Skin of body (tissue), 2 donors: ENCODE results near the gene KLK15. TPM values are rescaled to one million over a fixed set of nuclear protein-coding genes. Genes with fewer than 3 reads are reported as not detected.
"Not testable (repeated sequence)": the region's sequence is repeated elsewhere in the genome, so short reads cannot be mapped to it uniquely, and the experiment has no call there.

Experiments used
- DNase-seq: peaks from one replicate; lab custom pipeline; 2025; lab: John Stamatoyannopoulos, UW
- total RNA-seq: library from RNA; depleted of rRNA; stranded (reverse); fragments of >200 nt; gene quantifications from one replicate; pipeline ENCODE4 v1.2.3, GENCODE V29; 2014

Gene KLK15
- total RNA-seq, 1 donor from 2014 or later = not detected

DNA sequence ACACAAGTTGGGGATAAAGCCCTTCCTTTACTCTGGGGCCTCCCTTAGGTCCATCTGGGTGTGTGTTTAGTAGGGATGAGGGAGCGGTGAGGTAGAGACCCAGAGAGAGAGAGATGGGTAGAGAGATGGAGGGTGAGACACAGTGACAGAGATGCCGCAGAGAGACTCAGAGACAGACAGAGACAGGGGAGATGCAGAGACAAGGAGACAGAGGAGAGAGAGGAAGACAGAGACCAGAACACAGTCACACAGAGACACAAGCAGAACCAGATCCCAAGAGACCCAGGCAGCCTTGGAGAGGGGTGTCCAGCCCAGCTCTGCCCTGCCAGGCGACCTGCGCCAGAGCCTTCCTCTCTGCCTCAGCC lies 12.1 kb downstream of the KLK15 start:
- DNase-seq = no peak

DNA sequence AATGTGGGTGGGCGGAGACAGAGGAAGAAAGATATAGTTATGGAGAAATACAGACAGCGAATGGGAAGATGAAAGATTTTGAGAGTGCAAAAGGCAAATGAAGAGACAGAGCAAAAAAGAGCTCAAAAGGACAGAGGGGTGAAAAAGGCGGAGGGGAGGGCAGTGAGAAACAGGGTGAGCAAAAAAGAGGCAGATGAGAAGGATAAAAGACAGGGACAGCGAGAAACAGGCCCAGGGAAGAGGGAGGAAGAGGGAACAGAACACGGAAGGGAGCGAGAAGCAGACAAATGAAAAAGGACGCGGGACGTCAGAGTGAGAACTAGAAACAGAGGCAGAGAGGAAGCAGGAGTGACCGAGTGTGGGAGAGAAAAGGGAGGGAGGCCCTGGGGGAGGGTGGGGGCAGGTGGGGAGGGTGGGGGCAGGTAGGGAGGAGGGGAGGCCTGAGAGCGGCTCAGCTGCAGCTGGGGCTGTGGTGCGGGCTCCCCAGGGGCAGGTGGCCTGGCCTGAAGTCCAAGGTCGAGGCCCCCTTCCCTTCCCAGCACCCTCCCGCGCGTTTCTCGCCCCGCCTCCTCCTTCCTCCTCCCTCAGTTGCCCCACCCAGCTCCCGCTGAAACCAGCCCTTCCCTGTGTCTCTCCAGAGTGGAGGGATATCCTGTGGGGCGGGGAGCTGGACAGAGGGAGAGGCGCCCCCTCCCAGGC lies 12.7 kb downstream of the KLK15 start:
- no peak for DNase-seq

DNA sequence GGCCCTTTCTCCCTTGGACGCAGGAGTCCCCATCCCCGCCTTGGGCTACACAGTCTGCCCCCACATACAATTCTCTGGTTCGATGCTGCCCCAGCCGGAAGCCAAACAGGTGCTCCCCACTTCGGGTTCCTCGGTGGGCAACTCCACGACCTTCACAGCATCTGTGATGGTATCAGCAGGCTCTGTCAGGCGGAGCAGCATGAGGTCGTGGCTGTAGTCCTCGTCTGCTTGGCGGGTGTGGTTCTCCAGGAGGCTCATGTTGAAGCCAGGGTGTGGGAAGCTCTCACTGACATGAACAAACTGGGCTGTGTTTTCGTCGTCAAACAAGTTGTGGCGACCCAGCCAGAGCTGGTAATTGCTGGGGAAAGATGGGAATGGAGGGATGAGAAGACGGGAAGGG lies 13.3 kb downstream of the KLK15 start:
- DNase-seq = no peak

DNA sequence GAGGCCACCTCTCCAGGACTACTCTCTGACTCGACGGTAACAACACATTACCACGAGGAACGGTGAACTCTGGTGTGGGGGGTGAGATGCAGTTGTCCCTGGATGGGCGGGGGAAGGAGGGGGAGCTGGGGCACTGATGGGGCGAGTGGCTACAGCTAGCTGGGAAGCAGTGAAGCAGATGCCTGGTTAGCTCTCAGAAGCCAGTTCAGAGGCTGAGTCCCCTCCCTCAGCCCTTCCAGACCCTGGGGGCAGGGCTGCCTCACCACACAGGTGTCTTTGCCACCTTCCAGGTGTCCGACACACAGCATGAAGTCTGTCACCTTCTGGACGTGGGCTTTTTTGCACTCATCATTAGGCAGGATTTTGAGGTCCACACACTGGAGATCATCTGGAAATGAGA lies 13.7 kb downstream of the KLK15 start:
- no peak for DNase-seq

DNA sequence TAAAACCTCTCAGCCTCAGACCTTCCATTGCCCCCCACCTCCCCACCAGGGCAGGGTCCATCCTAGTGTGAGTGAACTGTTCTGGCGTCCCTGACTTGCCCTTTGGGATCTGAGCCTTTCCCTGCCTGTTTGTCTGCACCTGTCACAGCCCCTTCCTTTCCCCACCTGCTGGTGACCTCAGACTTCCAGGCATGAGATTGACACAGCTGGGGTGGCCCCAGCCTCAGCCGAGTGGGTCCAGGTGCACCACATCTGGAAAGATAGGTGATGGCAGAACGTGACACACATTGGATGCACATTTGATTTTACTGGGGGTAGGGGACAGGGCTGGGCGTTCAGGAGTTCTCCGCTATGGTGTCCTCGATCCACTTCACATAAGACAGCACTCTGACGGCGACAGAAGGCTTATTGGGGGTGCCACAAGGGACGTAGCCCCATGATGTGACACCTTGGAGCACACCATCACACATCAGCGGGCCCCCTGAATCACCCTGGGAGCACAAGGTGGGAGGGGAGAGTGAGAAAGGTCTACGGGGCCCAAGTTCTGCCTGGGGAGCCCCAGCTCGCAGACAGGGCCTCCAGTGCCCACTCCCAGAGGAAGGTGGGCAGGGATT lies 14.4 kb downstream of the KLK15 start:
- DNase-seq = no peak

DNA sequence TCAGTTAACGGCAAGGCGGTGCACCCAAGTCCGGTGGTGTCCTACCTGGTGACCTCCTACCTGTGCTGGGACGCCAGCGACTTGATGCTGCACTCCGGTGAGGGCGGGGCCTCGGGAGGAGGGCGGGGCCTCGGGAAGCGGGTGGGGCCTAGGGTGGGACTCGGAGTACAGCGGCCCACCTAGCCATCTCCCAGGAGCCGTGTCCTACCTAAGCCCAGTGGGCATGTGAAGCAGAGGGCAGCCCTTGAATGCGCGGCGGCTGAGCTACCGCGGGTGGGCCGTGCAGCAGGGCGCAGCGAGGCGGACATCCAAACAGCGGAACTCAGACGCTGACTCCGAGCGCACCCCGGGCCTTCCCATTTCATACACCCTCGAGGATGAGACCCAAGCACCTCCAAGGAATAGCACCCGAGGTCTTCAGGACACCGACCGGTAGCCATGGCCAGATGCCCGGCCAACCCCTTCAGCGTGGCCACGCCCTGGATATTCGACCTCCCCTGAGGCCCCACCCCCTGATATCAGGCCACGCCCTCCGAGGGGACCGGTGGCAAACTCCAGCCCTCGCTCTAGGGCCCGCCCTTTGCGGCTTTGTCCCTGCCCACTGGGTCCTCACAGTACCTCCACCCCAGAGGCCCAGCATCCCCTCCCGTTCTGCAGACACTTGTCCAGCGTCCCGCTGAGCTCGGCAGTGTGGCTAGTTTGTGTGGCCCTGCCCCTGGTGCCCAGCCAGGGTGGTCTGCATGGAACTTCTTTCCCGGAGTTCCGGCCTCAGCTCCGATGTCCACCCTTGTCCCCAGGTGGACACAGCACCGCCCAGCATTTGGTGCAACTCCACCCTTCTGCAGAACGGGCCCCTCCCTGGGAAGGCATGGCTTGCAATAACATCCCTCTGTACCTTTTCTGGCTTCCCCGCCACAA lies 15.2 kb downstream of the KLK15 start:
- DNase-seq = no peak

DNA sequence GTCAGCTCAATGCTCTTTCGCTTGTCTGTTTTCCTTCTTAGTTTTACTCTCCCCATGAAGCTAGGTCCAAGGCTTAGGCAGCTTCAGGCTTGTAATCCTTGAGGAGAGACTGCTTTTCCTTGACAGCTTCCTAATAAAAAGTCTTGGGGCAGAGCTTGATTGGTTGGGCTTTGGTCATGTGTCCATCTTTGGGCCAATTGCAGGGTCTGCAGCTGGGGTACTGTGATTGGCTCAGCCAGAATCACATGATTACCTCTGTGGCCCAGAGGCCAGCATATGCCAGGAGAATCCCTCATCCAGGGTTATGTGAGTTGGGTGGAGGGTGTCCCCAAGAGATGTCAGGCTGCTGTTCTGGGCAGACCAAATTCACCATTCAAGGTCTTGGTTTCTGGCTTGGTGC lies 17.9 kb downstream of the KLK15 start:
- no peak for DNase-seq

DNA sequence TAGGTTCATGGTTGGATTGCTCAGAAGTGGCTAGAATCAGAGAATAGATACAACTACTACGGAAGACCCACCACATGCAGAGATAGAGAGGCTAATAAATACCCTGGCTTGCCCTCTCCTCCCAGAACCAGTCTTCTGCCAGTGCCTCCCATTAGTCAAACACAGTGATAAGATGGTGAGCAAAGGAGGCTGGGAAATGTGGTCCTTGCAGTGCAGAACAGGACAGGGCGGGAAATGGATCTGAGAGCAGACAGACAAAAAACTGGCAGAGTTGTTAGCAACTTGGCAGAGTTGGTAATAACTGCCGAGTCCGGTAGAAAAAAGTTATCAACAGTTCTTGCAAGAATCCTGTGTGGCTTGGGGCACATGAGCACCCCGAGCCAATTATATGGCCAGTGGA lies 18.5 kb downstream of the KLK15 start:
- DNase-seq = no peak

DNA sequence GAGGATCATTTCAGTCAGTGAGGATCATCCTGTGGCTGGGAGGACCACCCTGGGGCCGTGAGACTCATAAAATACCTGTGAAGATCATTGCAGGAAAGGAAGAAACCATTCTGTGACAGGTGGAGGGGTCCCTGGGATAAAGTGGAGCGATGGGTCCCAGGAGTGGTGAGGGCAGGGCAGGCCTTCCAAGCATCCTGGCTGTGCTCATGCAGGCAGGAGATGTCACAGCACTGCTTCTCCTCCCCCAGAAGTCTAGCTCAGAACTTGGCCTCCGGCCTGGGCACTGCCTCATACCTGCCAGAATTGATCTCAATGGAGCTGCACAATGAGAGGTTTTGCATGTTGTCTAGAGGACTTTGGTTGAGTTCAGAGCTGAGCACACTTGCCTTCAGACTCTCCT lies 20.9 kb downstream of the KLK15 start:
- no peak for DNase-seq

DNA sequence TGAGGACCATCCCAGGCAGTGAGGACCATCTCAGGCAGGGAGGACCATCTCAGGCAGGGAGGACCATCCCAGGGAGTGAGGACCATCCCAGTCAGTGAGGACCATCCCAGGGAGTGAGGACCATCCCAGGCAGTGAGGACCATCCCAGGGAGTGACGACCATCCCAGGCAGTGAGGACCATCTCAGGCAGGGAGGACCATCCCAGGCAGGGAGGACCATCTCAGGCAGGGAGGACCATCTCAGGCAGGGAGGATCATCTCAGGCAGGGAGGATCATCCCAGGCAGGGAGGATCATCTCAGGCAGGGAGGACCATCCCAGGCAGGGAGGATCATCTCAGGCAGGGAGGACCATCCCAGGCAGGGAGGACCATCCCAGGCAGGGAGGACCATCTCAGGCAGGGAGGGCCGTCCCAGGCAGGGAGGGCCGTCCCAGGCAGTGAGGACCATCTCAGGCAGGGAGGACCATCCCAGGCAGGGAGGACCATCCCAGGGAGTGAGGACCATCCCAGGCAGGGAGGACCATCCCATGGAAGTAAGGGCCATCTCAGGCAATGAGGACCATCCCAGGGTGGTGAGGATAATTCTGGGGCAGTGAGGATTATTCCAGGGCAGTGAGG lies 21.6 kb downstream of the KLK15 start:
- not testable (repeated sequence) for DNase-seq

DNA sequence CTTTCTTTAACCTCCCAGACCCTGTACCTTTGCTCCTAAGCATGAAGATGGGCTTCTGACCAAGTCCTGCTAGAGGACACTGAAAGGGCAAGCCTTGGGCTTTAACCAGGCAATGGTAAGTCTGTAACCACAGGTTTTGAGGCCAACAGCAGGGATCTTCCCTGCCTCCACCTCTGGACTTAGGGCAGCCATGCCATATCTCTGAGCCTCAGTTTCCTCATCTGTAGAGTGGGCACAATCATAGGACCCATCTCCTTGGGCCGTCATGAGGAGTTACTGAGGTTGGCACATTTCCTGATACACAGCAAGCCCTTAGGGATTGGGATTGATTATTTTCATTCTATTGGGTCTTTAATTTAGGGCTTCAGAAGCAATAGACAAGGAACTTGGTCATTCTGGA lies 24.5 kb downstream of the KLK15 start:
- DNase-seq = no peak

DNA sequence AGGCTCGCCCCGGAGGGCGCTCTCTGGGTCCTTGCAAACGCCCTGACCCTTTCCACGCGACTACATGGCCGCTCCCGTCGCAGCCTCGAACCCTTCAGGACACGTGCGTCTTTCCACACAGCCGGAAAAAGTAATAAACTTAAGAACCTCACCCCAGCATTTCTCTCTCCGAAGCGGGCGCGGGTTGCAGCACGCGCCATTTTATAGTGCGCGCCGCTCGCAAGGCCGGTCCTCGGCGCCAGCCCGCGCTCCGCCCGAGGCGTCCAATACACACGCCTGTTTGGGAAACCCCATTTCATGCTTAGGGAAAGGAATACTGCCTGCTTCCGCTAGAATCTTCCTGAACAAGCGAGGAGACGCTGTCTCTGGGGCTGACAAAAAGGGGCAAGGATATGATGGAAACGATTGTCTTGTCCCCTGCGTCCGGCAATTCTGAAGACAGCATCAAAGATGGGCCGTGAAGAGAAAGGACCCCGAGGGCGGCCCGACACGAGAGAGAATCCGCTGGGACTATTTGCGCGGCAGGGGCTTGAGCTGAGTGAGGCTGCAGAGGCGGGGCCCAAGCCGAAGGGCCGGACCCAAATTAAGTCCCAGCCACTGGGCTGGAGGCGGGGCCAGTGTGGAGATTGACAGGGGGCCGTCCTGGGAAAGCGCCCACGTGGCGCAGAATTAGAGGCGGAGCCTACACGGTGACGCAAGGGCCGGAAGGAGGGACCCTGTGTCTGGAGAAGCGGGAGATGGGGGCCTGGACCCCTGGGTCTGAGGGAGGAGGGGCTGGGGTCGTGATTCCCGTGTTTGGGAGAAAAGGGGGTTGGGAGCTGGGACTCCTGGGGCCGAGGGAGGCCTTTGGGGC lies 28.7 kb downstream of the KLK15 start:
- DNase-seq = peak; percentile 99

DNA sequence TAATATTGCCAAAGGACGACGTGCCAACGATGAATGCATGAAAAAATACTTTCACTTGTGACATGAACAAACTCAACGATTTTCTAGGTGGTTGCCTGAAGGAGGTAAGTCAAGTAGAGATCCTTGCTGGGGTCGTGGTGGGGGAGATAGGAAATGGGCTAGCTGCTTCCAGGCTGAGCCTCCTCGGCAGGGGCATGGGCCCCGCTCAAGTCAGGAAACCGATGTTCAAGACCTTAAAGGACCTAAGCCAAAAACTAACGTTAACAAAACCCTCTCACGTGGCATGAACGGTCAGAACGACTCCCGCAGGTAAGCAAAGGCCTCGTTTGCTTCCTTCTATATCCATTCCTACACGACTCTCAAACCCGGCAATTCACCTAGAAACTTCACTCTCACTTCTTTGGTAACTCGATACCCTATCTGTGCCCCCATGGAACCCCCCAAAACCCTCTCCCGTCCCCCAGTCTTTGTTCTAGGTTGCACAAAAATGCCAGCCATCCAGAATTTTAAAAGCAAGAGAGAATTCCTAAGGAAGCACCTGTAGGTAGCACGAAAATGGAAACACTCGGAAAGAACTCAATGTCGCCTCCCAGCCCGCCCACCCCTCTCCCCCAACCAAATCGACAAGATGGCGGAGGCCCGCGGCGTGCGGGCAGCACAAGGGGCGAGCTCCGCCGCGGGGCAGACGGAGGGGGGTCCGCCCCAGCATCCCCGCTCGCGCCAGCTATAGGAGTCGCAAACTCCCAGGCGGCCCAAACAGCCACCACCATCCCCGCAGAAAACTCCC lies 29.5 kb downstream of the KLK15 start:
- no peak for DNase-seq

DNA sequence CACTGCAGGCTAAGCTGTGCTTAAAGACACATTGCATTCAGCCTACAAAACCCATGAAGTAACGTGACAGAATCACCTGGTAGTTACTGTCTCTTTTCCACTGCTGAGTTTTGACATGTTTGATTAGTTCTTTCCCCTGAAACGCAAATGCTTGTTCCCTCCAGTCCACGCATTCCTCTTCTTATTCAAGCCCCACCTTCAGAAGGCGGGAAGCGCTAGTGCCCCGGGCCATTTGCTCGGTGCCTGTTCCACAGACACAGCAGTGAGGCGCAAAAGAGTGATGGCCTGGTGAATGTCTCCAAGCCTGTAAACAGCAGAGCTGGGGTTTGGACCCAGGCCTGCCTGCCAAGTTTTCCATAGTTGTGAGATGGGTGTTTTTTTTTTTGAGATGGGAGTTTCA lies 32.3 kb downstream of the KLK15 start:
- DNase-seq = no peak

DNA sequence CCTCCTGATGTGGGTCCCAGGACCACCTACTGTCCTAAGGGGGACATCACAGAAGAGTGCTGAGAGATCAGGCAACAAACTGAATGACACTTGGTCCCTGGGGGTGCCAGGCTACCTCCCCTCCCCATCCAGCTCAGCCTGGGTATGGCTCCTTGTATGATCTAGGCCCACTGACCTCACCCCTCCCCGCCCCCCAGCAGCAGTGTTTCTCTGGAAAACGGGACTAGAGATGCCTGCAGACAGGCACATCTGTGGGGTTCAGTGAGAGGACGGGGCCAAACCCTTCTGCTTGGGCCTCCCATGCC lies 33.9 kb downstream of the KLK15 start:
- DNase-seq = no peak

DNA sequence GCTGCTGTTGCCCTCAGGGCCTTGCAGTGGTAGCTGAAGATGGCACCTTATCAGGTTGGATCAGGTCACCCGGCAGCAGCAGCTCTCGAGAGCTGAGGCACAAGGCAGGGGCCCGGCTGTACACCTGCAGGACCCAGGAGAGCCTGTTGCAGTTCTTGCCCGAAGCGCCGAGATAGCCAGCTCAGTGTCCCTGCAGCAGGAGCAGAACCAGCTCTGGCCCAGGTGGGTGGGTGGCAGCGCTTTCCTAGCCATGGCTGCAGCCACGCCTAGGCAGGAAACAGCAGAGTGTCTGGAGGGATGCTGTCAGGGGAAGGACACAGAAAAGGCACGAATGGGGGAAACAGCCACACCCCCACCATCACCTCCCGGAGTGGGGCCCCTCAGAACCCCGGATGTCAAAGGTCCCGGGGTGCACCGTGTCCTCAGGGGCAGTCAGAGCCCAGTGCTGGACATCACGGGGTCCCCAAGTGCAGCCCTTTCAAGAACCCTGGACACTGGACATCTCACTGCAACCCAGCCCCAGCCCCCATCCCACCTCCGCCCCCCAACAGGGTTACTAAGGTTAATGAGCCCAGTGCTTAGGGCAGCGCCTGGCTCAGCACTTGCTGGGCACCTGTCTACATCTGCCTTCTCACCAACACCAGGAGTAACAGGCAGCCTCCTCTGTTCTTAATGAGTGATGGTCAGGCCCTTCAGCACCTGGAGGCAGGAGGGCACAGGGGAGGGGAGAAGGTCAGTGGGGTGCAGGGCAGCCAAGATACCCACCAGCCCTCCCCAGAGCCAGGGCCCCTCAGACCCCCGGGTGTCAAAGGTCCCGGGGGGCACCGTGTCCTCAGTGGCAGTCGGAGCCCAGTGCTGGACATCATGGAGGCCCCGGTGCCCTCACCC lies 34.5 kb downstream of the KLK15 start:
- no peak for DNase-seq

DNA sequence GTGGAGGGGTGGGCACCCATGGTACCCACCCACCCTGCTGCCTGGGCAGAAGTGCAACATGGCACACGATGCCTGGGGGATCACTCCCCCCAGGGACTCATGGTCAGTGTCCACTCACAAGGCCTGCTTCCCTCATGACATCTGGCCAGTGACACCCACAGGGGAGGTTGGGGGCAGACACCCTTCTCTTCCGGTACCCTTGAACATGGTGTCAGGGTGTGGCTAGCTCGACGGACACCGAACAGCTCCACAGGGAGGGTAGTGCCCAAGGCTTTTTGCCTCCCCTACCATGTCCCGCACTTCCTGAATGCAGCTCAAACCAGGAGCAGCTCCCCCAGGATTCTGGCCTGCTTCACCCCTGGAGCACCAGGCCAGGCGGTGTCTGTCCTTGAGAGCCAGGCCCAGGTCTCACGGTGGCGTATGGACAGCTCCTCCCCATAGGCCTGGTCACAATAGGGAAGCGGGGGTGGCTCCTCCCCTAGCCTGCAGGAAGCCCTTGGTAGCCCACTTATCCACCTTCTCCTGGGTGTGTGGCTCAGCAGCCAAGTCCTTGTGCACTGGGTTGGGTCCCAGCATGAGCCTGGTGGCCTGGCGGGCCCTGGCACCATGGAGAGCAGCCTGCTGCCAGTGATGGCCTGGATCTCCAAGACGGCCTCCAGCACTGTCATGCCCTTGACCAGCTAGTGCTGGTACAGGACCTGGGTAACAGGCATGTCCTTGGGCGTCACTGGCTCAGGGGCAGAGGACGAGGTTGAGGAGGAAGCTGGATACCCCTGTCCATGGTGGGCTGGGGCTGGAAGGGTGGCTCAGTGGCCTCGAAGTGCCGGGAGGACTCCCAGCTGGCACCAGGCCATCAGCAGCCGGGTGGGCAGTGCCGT lies 35.4 kb downstream of the KLK15 start:
- no peak for DNase-seq

DNA sequence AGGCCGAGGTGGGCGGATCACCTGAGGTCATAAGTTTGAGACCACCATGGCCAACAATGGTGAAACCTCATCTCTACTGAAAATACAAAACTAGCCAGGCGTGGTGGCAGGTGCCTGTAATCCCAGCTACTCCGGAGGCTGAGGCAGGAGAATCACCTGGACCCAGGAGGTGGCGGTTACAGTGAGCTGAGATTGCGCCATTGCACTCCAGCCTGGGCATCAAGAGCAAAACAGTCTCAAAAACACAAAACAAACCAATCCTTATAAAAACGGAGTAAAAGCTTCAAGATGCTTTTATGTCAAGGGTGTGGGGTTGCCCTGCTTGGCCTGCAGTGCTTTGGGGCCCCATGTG lies 36.0 kb downstream of the KLK15 start:
- DNase-seq = no peak
